IMR-90 (cell line): ENCODE data around the gene ANK2.

Experiments
- CHD1 ChIP-seq: IDR thresholded peaks from 2 replicates; pipeline ENCODE4 v1.6.1; 2012; ENCODE audit warnings: low read depth, low read length, improper control_type of control experiment
- MAFK ChIP-seq: IDR thresholded peaks from 2 replicates; pipeline ENCODE4 v1.6.1; 2012; ENCODE audit warnings: low read depth, low read length, improper control_type of control experiment
- MAZ ChIP-seq: IDR thresholded peaks from 2 replicates; pipeline ENCODE4 v1.6.1; 2012; ENCODE audit warnings: low read depth, mild to moderate bottlenecking, low read length, improper control_type of control experiment, moderate library complexity, borderline replicate concordance
- MXI1 ChIP-seq: IDR thresholded peaks from 2 replicates; pipeline ENCODE4 v1.6.1; 2012; ENCODE audit warnings: low read depth, mild to moderate bottlenecking, low read length, moderate library complexity, borderline replicate concordance
- POLR2A ChIP-seq: IDR thresholded peaks from 2 replicates; pipeline ENCODE4 v1.6.1; 2012; ENCODE audit warnings: mild to moderate bottlenecking, low read depth, low read length
- RAD21 ChIP-seq: IDR thresholded peaks from 2 replicates; pipeline ENCODE4 v1.6.1; 2012; ENCODE audit warnings: low read length, improper control_type of control experiment
- RCOR1 ChIP-seq: IDR thresholded peaks from 2 replicates; pipeline ENCODE4 v1.6.1; 2012; ENCODE audit warnings: mild to moderate bottlenecking, low read length, improper control_type of control experiment; ENCODE audit not compliant: insufficient replicate concordance
- TF ChIP-seq, protein P1 (sequence below): conservative IDR thresholded peaks from 2 replicates; pipeline ENCODE4 v1.5.1; 2012; ENCODE audit warnings: mild to moderate bottlenecking, low read depth, low read length, improper control_type of control experiment

DNA sequence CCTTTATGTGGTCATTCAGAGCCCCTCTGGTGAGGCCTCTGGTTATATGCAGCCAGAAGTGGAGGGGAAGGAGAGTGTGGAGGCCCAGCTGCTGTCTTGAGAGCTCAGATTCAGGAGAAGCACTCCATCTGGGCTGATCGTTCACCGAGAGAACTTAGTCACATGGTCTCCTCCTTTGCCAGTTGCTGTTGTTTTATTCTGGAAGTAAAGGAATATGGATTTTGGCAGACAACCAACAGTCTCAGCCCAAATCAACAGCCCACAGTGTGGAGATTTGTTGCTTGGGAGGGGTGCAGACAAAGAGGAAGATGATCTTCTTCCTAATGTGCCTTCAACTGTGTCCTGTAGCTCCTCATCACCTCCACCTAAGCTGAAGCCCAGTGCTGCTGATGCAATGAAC lies 355.4 kb downstream of the ANK2 start:
- TF ChIP-seq RCOR1: no peak
- no peak for TF ChIP-seq POLR2A
- TF ChIP-seq, protein P1, sequence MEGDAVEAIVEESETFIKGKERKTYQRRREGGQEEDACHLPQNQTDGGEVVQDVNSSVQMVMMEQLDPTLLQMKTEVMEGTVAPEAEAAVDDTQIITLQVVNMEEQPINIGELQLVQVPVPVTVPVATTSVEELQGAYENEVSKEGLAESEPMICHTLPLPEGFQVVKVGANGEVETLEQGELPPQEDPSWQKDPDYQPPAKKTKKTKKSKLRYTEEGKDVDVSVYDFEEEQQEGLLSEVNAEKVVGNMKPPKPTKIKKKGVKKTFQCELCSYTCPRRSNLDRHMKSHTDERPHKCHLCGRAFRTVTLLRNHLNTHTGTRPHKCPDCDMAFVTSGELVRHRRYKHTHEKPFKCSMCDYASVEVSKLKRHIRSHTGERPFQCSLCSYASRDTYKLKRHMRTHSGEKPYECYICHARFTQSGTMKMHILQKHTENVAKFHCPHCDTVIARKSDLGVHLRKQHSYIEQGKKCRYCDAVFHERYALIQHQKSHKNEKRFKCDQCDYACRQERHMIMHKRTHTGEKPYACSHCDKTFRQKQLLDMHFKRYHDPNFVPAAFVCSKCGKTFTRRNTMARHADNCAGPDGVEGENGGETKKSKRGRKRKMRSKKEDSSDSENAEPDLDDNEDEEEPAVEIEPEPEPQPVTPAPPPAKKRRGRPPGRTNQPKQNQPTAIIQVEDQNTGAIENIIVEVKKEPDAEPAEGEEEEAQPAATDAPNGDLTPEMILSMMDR: no peak
- TF ChIP-seq MAZ: no peak
- TF ChIP-seq RAD21: no peak
- TF ChIP-seq MAFK: no peak
- no peak for TF ChIP-seq CHD1
- no peak for TF ChIP-seq MXI1
